ENCODE measurements around the gene PRR22. TPM values are rescaled to one million over a fixed set of nuclear protein-coding genes. Genes with fewer than 3 reads are reported as not detected.
A peak's percentile ranks its signal among the peaks of the same experiment; 100 is the strongest.

PRR22 gene
- total and polyA plus RNA-seq, 9 of the 15 experiments (the other 6 are each of a cell fraction or from before 2014, with no cell fraction given), result 0.03 to 12.0 (median 2.0) TPM; not detected in 1

- TF ChIP-seq ARID2 (IDR thresholded peaks at IDR 0.05) (no peak), FUS (optimal IDR thresholded peaks at IDR 0.05; ENCODE audit: low read depth, low read length) (no peak), NR4A1 (CRISPR knock-in tag; IDR thresholded peaks at IDR 0.05) (peak; percentile 80; the same call in 1 of the 2 replicates), NR4A1 (tag; IDR thresholded peaks at IDR 0.05) (peak; percentile 77), PML (IDR thresholded peaks at IDR 0.05; ENCODE audit: low read length) (peak; percentile 94), TCF7 (IDR thresholded peaks at IDR 0.05; ENCODE audit: borderline replicate concordance) (no peak), SAP30 (IDR thresholded peaks at IDR 0.05; ENCODE audit: borderline replicate concordance, insufficient read depth, low read depth, low read length, poor library complexity, severe bottlenecking) (no peak), SUPT5H (IDR thresholded peaks at IDR 0.05) (no peak), CHD4 (IDR thresholded peaks at IDR 0.05; ENCODE audit: insufficient read depth, insufficient replicate concordance, low read depth, low read length, poor library complexity, severe bottlenecking) (no peak), HMG20A (CRISPR knock-in tag; conservative IDR thresholded peaks at IDR 0.05) (peak; percentile 79; the same call in 1 of the 2 replicates), RUNX1 (IDR thresholded peaks at IDR 0.05; ENCODE audit: low read depth) (peak; percentile 94; the same call in 1 of the 2 replicates), ZBTB7A (IDR thresholded peaks at IDR 0.05; ENCODE audit: borderline replicate concordance, control insufficient read depth, low read depth, low read length) (peak; percentile 71), TEAD2 (tag; IDR thresholded peaks at IDR 0.05) (no peak), ZFP36 (IDR thresholded peaks at IDR 0.05; ENCODE audit: low read depth, low read length, partially characterized antibody) (no peak), ZNF253 (CRISPR knock-in tag; conservative IDR thresholded peaks at IDR 0.05) (no peak), RBM17 (IDR thresholded peaks at IDR 0.05; ENCODE audit: borderline replicate concordance, low read depth, low read length) (no peak), TAL1 (IDR thresholded peaks at IDR 0.05) (peak; percentile 98), ZNF76 (CRISPR knock-in tag; IDR thresholded peaks at IDR 0.05; ENCODE audit: borderline replicate concordance) (0 out of 2 replicates have a peak, but pooled peaks have one; percentile 35), SRSF9 (IDR thresholded peaks at IDR 0.05; ENCODE audit: borderline replicate concordance, low read depth, low read length) (no peak), ZNF586 (CRISPR knock-in tag; conservative IDR thresholded peaks at IDR 0.05) (no peak), CEBPG (CRISPR knock-in tag; IDR thresholded peaks at IDR 0.05) (no peak; the same call in 1 of the 2 replicates), CEBPG (tag; conservative IDR thresholded peaks at IDR 0.05 in 1 of 2, IDR thresholded peaks at IDR 0.05 in 1 of 2) (peak in 1 of 2 experiments; percentile 14; a peak in 1 of 4 replicates), NCOA4 (IDR thresholded peaks at IDR 0.05; ENCODE audit: partially characterized antibody) (no peak), RBM15 (IDR thresholded peaks at IDR 0.05; ENCODE audit: insufficient read depth, low read length) (no peak), FOSL1 (tag; conservative IDR thresholded peaks at IDR 0.05) (peak; percentile 59), DLX4 (CRISPR knock-in tag; IDR thresholded peaks at IDR 0.05) (no peak), CBFA2T2 (conservative IDR thresholded peaks at IDR 0.05) (peak; percentile 98), FIP1L1 (IDR thresholded peaks at IDR 0.05; ENCODE audit: low read depth, low read length, poor library complexity, severe bottlenecking) (no peak)
Measured at GRCh38 chr19:5799247-5800241, 15.0 kb upstream of the PRR22 start (continued).

Data from K562 (cell line).